ENCODE measurements around the gene MPRIP.

- TF ChIP-seq CTCF (IDR thresholded peaks at IDR 0.05) (no peak), MXI1 (IDR thresholded peaks at IDR 0.05; ENCODE audit: low read depth, low read length) (no peak), GABPA (IDR thresholded peaks at IDR 0.05; ENCODE audit: low read depth) (no peak), SMC3 (IDR thresholded peaks at IDR 0.05; ENCODE audit: low read depth, low read length) (no peak), POLR2AphosphoS5 (IDR thresholded peaks at IDR 0.05; ENCODE audit: low read depth, low read length) (no peak), FOSL2 (IDR thresholded peaks at IDR 0.05; ENCODE audit: borderline replicate concordance, low read depth) (no peak), MAX (IDR thresholded peaks at IDR 0.05; ENCODE audit: low read depth) (no peak), EP300 (IDR thresholded peaks at IDR 0.05; ENCODE audit: borderline replicate concordance in 1 of 2, low read depth in 1 of 2, low read length in 1 of 2) (no peak), RAD21 (IDR thresholded peaks at IDR 0.05; ENCODE audit: low read length) (no peak), EZH2phosphoT487 (IDR thresholded peaks at IDR 0.05; ENCODE audit: borderline replicate concordance, low read depth) (no peak), TAF1 (IDR thresholded peaks at IDR 0.05; ENCODE audit: borderline replicate concordance, low read depth, low read length) (no peak)
Observed at GRCh38 chr17:17182598-17183136, 140.4 kb downstream of the MPRIP start.
